ENCODE results near the gene RECK.

The RECK gene

DNA sequence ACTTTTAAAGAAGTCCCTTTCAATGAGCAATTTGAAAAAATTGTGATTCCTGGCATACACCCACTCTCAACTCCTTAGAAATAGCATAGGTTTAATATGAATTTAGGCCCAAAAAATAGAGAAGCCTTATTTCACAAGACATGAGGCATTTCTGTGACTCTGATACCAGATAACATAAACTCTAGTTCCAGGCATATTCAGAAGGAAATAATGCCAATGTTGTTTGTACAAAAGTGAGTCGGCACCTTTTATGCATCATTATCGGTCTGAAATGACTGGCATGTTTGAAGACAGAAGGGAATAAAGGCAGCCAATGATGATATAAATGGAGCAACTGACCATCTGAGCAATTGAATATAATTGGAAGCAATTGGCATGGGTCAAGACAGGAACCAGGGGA is 19.4 kb upstream of the RECK start:
- TF ChIP-seq, protein P1, sequence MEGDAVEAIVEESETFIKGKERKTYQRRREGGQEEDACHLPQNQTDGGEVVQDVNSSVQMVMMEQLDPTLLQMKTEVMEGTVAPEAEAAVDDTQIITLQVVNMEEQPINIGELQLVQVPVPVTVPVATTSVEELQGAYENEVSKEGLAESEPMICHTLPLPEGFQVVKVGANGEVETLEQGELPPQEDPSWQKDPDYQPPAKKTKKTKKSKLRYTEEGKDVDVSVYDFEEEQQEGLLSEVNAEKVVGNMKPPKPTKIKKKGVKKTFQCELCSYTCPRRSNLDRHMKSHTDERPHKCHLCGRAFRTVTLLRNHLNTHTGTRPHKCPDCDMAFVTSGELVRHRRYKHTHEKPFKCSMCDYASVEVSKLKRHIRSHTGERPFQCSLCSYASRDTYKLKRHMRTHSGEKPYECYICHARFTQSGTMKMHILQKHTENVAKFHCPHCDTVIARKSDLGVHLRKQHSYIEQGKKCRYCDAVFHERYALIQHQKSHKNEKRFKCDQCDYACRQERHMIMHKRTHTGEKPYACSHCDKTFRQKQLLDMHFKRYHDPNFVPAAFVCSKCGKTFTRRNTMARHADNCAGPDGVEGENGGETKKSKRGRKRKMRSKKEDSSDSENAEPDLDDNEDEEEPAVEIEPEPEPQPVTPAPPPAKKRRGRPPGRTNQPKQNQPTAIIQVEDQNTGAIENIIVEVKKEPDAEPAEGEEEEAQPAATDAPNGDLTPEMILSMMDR (IDR thresholded peaks at IDR 0.05; ENCODE audit: insufficient read depth, low read depth, low read length, missing control alignments): no peak
- no peak overlapping the region for H3K4me3 ChIP-seq (ENCODE audit: low read depth, low read length)
- DNase-seq (ENCODE audit: low read depth): no peak

DNA sequence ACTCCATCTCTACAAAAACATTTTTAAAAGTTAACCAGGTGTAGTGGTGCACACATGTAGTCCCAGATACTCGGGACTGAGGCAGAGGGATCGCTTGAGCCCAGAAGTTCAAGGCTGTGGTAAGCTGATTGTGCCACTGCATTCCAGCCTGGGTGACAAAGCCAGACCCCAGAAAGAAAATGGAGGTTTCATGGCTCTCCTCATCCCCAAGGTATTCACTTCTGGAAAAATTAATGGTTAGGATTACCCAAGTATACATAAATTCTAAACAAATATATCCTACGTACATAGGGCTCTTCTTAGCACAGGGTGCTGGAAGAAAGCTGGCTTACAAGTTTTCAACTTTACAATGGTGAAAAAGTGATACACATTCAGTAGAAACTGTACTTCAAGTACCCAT is 18.6 kb upstream of the RECK start:
- no peak overlapping the region for H3K4me3 ChIP-seq (ENCODE audit: low read depth, low read length)
- TF ChIP-seq, protein P1 (IDR thresholded peaks at IDR 0.05; ENCODE audit: insufficient read depth, low read depth, low read length, missing control alignments): no peak
- no peak for DNase-seq (ENCODE audit: low read depth)

DNA sequence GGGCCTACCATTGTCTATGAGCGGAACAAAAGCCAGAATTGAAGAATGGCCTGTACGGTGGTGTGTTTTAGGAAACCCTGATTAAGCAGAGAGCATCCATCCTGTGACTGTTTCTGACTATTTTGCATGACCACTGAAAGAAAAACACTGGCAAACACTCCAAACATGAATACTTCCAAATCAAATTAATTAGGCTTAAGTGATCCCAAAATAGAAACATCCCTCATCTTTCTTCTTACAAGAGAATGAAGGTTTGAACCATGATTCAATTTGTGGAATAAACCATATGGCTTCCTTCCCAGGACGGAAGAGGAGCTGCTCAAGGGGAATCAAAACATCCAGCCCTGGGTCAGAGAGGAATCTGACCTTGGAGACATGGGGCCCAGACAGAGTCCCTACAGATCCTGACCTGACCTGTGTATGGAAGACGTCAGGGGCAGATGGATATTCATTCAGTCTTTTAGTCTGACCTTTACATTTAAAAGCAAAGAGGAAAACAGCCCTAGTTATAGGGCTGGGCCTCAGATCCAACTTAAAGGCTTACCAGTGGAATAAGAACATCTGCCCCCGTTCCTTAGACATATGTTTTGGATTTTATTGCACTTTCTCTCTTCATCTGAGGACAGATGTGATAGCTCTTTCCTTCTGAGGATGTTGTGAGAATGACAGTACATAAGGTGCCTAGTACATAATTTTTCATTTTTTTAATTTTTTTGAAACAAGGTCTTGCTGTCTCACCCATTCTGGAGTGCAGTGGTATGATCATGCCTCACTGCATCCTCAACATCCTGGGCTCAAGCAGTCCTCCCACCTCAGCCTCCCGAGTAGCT is 17.6 kb upstream of the RECK start:
- no peak for DNase-seq (ENCODE audit: low read depth)
- TF ChIP-seq, protein P1 (IDR thresholded peaks at IDR 0.05; ENCODE audit: insufficient read depth, low read depth, low read length, missing control alignments): no peak
- H3K4me3 ChIP-seq (ENCODE audit: low read depth, low read length): no peak overlapping the region

DNA sequence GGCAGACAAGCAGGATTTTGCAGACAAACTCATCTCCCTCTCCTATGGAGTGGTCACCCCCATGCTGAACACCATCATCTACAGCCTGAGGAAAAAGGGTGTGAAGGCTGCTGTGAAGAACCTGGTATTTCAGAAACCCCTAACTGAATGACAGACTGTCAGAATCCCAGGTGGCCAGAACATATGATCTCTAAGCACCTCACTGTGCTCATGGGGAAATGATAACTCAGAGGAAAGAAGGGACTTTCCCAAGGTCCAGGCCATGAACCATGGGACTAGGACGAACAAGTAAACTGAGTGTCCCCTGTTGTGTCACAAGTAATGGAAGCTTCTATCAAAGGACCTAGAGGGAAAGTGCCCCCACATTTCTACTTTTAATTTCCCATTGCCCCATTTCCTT is 14.7 kb upstream of the RECK start:
- TF ChIP-seq, protein P1 (IDR thresholded peaks at IDR 0.05; ENCODE audit: insufficient read depth, low read depth, low read length, missing control alignments): no peak
- no peak overlapping the region for H3K4me3 ChIP-seq (ENCODE audit: low read depth, low read length)
- DNase-seq (ENCODE audit: low read depth): no peak

DNA sequence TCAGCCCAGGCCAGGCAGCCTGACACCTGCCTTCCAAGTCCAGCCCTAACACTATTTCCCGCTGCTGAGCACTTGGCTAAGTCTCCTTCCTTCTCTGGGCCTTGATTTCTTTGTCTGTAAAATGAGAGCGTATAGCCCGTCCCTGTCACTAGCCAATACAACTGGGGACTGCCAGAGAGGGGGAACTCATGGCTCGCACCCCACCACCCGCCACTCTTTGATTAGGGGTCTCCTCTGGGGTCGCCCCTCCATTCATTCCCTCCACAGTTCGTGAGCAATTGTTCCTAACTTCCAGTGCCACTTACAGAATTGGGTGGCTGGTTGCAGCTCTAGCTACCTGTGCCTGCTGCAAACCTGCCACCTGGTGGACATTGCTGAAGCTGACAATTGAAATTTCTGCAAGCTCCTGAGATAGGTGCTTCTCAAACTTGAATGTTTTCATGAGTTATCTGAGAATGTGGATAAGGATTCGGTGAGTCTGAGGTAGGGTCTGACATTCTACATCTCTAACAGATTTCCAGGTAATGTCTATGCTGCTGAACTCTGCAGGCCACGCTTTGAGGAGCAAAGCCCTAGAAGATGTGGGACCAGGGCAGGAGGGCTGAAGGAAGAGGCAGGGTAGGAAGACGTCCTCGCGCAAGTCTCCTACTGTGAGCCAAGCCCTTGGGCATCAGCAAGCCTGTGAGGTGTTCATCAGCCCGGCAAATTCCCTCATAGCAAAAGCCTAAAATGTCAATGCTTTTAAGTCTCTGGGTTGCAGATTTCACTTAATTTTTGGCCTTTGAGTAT is 13.3 kb upstream of the RECK start:
- TF ChIP-seq, protein P1 (IDR thresholded peaks at IDR 0.05; ENCODE audit: insufficient read depth, low read depth, low read length, missing control alignments): peak; percentile 81
- DNase-seq (ENCODE audit: low read depth): peak; percentile 80
- no peak overlapping the region for H3K4me3 ChIP-seq (ENCODE audit: low read depth, low read length)

DNA sequence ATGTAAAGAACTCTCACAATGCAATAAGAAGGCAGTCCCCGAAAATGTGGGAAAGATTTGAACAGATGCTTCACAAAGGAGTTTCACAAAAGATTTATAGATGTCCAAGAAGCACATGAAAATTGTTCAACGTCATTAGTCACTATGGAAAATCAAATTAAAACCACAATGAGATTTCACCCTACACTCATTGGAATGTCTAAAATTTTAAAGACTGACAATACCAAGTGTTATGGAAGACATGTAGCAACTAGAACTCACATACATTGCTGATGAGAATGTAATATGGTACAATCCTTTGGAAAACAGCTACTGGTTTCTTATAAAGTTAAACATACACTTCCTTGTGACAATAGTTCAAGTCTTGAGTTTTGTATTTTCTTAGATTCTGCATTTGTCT is 11.0 kb upstream of the RECK start:
- no peak overlapping the region for H3K4me3 ChIP-seq (ENCODE audit: low read depth, low read length)
- DNase-seq (ENCODE audit: low read depth): no peak

More for the DNA sequence above, 11.0 kb upstream of the RECK start:
- TF ChIP-seq, protein P1 (IDR thresholded peaks at IDR 0.05; ENCODE audit: insufficient read depth, low read depth, low read length, missing control alignments): no peak
